ENCODE measurements around the gene CRTC2. TPM values are rescaled to one million over a fixed set of nuclear protein-coding genes. Genes with fewer than 3 reads are reported as not detected.
"Not testable (repeated sequence)": the region's sequence is repeated elsewhere in the genome, so short reads cannot be mapped to it uniquely, and the experiment has no call there.

CRTC2 gene
- total and polyA plus RNA-seq, 12 donors, result 14.6 to 50.5 (median 18.6) TPM

DNA sequence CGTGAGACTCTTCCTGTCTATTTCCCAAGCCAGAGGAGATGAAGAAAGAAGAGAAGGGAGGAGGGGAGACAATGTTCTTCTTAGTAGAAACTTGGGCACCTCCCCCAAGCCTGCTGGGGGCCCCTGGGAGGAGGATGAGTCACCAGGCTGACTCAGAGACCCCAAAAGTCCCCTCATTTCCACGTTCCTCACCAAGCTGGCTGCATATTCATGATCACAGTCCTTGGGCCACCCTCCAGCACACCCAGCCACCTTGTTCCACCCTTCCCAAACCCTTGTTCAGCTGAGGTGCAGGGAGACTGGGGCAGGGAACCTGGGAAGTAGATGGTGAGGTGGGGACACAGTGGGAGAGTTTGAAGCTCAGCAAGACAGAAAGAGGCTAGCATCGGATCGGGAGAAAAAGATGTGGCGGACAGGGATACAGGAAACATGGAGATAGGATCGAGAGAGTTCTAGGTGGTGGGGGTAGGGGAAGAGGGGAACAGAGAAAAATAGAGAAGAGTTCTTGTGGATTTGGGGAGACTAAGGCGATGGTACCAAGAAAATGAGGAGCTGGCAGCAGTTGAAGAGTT lies 27.0 kb upstream of the CRTC2 start:
- Histone ChIP-seq H3K27me3 (no peaks in the 10 kb centered on the region), H3K36me3 (peaks cover 0 to 33% (median 0%) of the 10 kb centered on the region in 9 donors), H3K9me3 (no peaks in the 10 kb centered on the region), H3K27ac (peak overlapping the region; percentile 38 to 91 (median 88)), H3K4me1 (peaks cover 8 to 49% (median 24%) of the 10 kb centered on the region in 9 donors), H3K4me3 (peak overlapping the region; percentile 53 to 74 (median 68))
- DNase-seq (no peak), ATAC-seq (peak in 5 of 8 donors; percentile 2 to 55 (median 4))
- 16 to 17% methylated on average over 7 of the region's 7 CpGs for WGBS, 2 donors
- intact Hi-C loops (cut with DNase I), result loop anchor here in 9 of 10 donors (5.0 to 10.0 kb wide), 6 partner anchors 188 to 478 kb away; partner anchors contain the start of genes NPR1 (in 6 of the 9) and ILF2 (in 3 of the 9)
- TF ChIP-seq, protein P1, sequence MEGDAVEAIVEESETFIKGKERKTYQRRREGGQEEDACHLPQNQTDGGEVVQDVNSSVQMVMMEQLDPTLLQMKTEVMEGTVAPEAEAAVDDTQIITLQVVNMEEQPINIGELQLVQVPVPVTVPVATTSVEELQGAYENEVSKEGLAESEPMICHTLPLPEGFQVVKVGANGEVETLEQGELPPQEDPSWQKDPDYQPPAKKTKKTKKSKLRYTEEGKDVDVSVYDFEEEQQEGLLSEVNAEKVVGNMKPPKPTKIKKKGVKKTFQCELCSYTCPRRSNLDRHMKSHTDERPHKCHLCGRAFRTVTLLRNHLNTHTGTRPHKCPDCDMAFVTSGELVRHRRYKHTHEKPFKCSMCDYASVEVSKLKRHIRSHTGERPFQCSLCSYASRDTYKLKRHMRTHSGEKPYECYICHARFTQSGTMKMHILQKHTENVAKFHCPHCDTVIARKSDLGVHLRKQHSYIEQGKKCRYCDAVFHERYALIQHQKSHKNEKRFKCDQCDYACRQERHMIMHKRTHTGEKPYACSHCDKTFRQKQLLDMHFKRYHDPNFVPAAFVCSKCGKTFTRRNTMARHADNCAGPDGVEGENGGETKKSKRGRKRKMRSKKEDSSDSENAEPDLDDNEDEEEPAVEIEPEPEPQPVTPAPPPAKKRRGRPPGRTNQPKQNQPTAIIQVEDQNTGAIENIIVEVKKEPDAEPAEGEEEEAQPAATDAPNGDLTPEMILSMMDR (IDR thresholded peaks at IDR 0.05), result no peak

DNA sequence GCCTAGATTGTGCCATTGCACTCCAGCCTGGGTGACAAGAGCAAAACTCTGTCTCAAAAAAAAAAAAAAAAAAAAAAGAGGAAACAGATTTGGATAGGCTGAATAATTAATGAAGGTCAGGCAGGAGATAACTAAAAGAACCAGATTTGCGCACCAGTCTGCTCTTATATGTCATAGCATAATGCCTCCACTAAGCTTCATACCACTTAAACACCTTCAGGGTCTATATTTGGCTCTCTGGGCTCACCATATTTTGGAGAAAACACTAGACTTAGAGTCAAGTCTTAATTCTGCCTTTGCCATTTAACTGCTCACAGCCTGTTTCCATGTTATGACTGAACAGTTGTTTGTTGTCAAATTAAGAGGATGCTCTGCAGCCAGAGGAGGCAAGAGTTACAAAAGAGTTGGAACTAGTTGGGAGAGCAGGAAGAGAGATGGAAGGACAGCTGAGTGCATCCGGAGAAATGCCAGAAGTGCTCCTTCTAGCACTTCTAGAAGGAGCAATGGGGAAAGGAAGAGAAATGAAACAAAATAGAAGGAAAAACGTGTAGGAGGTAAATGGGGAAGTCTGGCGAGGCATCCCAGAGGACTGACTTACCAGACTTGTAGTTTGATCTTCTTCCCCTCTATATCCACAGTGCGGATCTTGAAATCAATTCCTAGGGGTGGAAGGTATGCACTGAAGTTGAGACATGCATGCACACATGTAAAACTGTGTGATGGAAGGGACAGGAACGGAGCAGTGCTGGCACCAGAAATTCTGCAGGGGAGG lies 25.9 kb upstream of the CRTC2 start:
- intact Hi-C loops (cut with DNase I), result loop anchor here in 4 of 10 donors (5.0 to 10.0 kb wide), 4 partner anchors 62 to 310 kb away; partner anchors contain the start of genes ILF2 (in 2 of the 4), NPR1 (in 2 of the 4) and GATAD2B (in 1 of the 4)
- Histone ChIP-seq H3K9me3 (no peaks in the 10 kb centered on the region), H3K27ac (peak overlapping the region in 7 of 10 donors; percentile 74 to 91 (median 89)), H3K4me3 (peak overlapping the region in 5 of 10 donors; percentile 53 to 71 (median 64)), H3K27me3 (no peaks in the 10 kb centered on the region), H3K36me3 (peaks cover 0 to 39% (median 0%) of the 10 kb centered on the region in 9 donors), H3K4me1 (peaks cover 8 to 43% (median 19%) of the 10 kb centered on the region in 9 donors)
- TF ChIP-seq, protein P1 (IDR thresholded peaks at IDR 0.05), result no peak
- ATAC-seq (no peak), DNase-seq (no peak)
- WGBS, 2 donors, result 60 to 62% methylated on average over 6 of the region's 6 CpGs

DNA sequence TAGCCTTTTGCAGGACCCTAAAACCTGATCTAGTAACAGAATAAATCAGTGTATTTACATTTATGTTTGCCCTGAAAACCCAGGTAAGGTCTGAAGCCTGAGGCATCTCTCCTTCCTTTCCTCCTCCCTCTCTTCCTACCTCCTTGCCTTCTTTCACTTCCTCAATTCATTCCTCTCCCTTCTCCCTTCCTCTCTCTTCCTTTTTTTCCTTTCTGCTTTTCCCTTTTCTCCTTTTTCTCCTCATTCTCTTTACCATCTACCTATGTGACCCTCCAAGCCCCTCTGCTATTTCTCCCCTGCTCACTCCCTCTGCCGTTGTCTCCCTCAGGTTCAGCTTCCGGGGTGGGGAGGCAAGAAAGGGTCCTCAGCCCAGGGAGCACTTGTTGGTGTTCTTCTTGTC lies 23.3 kb upstream of the CRTC2 start:
- intact Hi-C loops (cut with DNase I), result loop anchor here in 4 of 10 donors (5.0 to 10.0 kb wide), 4 partner anchors 59 to 307 kb away; partner anchors contain the start of genes ILF2 (in 2 of the 4), NPR1 (in 2 of the 4) and GATAD2B (in 1 of the 4)
- not testable (repeated sequence) for H3K27me3 ChIP-seq, H3K4me3 ChIP-seq, H3K9me3 ChIP-seq, DNase-seq, ATAC-seq
- peaks cover 0 to 45% (median 0%) of the 10 kb centered on the region in 9 donors for H3K36me3 ChIP-seq
- peak overlapping the region in 4 of 10 donors; percentile 41 to 65 (median 50) for H3K27ac ChIP-seq
- peaks cover 8 to 51% (median 25%) of the 10 kb centered on the region in 9 donors for H3K4me1 ChIP-seq
- 79 to 86% methylated on average over 2 of the region's 2 CpGs for WGBS, 2 donors

DNA sequence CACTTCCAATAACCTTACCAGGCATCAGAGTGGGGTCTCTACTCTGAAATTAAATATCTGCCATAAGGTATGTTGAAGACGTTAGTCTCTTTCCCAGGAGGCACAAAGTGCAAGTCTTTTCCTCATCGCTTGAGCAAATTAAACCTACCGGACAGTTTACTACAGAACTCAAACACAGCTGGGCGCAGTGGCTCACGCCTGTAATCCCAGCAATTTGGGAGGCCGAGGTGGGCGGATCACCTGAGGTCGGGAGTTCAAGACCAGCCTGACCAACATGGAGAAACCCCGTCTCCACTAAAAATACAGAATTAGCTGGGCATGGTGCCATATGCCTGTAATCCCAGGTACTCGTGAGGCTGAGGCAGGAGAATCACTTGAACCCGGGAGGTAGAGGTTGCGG lies 20.7 kb upstream of the CRTC2 start:
- H3K36me3 ChIP-seq, result peaks cover 0 to 70% (median 17%) of the 10 kb centered on the region in 9 donors
- ATAC-seq; H3K9me3 ChIP-seq; intact Hi-C loops (cut with DNase I); H3K4me3 ChIP-seq; DNase-seq; H3K27me3 ChIP-seq: not testable (repeated sequence)
- H3K4me1 ChIP-seq, result peaks cover 7 to 51% (median 19%) of the 10 kb centered on the region in 9 donors
- WGBS, 2 donors, result 92 to 94% methylated on average over 12 of the region's 12 CpGs
- peak overlapping the region in 2 of 10 donors; percentile 97 to 98 for H3K27ac ChIP-seq

DNA sequence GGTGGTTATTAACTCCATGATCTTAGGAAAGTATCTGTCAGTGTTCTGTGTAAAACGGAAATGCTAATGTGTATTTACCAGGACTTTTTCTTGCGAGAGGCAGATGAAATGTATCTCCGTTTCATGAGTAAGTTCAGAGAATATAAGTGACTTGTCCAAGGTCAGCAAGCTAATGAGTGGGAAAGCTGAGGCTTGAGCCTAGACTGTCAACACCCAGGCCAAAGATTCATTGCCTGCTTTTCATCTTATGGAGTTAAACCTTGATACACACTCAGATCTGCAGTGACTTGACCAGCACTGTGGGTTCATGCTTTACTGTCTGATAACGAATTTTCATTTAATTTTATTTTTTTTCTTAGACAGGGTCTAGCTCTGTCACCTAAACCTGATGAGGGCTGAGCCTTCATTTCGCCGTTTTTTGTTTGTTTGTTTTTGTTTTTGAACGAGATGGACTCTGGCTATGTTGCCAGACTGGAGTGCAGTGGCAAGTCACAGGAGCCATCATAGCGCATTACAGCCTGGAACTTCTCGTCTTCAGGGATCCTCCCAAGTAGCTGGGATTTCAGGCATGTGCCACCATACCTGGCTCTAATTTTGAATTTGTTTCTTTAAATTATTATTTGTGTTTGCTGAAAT lies 20.0 kb upstream of the CRTC2 start:
- WGBS, 2 donors, result 73 to 78% methylated on average over 9 of the region's 9 CpGs
- DNase-seq (no peak), ATAC-seq (no peak)
- Histone ChIP-seq H3K4me3 (peak overlapping the region in 9 of 10 donors; percentile 78 to 99 (median 95)), H3K27ac (peak overlapping the region in 9 of 10 donors; percentile 90 to 98 (median 97)), H3K27me3 (no peaks in the 10 kb centered on the region), H3K4me1 (peaks cover 7 to 47% (median 19%) of the 10 kb centered on the region in 9 donors), H3K36me3 (peaks cover 0 to 71% (median 24%) of the 10 kb centered on the region in 9 donors), H3K9me3 (no peaks in the 10 kb centered on the region)
- intact Hi-C loops (cut with DNase I), result no loop called here
- TF ChIP-seq, protein P1 (IDR thresholded peaks at IDR 0.05), result no peak
